Choroid plexus epithelial cell (primary cell): ENCODE data around the gene DNAH10.

ENCODE experiments used
- DNase-seq: peaks from one replicate; pipeline ENCODE4 v3.0.0-alpha.2; 2010; ENCODE audit warnings: low read depth
- H3K4me3 ChIP-seq: 2 replicates; pipeline ENCODE4 v1.5.1; 2011; ENCODE audit warnings: low read depth, mild to moderate bottlenecking, control low read depth, low read length, moderate library complexity
- TF ChIP-seq, protein P1 (sequence below): conservative IDR thresholded peaks from 2 replicates; pipeline ENCODE4 v1.5.1; 2011; ENCODE audit warnings: low read depth, mild to moderate bottlenecking, control low read depth, inconsistent platforms, low read length, moderate library complexity

Gene DNAH10

DNA sequence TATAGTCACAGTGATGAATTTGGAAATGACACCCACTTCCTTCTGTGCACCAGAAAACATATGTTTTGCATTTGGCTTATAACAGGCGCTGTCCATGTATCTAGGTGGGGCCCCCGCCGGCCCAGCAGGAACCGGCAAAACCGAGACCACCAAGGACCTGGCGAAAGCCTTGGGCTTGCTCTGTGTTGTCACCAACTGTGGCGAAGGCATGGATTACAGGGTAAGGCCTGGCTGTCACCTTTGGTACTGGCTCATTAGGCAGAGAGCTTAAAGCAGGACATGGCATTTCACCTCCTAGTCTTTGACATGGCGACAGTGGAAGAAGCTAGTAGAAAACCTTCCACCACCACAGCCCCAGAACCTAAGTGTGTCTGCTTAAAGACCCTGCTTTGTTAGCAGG lies 85.8 kb downstream of the DNAH10 start:
- no peak overlapping the region for H3K4me3 ChIP-seq
- no peak for DNase-seq
- TF ChIP-seq, protein P1, sequence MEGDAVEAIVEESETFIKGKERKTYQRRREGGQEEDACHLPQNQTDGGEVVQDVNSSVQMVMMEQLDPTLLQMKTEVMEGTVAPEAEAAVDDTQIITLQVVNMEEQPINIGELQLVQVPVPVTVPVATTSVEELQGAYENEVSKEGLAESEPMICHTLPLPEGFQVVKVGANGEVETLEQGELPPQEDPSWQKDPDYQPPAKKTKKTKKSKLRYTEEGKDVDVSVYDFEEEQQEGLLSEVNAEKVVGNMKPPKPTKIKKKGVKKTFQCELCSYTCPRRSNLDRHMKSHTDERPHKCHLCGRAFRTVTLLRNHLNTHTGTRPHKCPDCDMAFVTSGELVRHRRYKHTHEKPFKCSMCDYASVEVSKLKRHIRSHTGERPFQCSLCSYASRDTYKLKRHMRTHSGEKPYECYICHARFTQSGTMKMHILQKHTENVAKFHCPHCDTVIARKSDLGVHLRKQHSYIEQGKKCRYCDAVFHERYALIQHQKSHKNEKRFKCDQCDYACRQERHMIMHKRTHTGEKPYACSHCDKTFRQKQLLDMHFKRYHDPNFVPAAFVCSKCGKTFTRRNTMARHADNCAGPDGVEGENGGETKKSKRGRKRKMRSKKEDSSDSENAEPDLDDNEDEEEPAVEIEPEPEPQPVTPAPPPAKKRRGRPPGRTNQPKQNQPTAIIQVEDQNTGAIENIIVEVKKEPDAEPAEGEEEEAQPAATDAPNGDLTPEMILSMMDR: no peak

DNA sequence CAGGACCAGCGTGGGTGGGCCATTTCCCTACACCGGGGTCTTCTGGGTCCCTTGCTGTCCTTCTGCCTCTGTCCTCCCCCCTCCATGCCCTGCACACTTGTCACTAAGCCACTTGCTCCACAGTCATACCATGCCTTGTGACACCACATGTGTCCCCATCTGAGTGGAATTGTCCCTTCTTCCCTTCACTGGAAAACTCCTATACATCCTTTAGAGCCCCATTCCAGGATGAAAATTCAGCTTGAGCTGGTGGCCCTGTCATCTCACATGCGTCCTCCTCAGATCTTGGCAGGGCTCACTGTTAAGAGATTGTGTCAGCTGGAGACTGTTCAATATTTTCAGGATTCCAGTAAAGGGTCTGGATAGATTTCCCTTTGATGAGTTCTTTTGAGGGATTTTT lies 87.4 kb downstream of the DNAH10 start:
- no peak overlapping the region for H3K4me3 ChIP-seq
- no peak for DNase-seq
- TF ChIP-seq, protein P1: no peak

DNA sequence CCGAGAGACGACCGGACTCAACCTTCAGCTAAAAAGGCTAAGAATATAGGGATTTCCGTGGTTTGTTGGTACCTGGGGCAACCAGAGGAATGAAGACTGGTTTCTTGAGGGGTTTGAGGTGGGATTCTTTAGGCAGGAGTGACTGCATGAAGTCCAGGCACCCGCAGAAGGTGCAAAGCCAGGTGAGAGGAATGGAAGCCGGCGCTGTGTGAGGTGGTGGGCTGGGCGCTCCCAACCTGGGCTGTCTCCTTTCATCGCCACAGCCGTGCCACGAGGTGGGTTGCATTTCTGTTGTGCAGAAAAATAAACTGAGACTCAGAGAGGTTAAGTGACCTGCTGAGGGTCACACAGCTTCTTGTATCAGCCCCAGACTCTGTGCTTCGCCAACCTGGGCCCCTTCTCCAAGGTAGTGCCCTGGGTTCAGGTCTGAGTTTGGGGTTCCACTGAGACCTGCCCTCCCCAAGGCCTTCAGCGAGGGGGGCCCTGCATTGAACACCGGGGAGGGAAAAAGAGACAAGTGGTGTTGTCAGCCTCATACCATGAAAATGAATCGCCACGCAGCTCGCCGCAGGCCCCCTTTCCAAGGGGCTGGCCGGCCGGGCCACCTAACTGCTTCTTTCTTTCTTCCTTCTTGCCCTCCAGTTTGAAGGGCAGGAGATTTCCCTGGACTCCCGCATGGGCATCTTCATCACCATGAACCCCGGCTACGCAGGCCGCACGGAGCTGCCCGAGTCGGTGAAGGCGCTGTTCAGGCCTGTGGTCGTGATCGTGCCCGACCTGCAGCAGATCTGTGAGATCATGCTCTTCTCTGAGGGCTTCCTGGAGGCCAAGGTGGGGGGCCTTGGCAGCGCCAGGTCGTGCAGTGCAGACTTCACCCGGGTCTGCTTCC lies 88.4 kb downstream of the DNAH10 start:
- TF ChIP-seq, protein P1: no peak
- no peak for DNase-seq
- no peak overlapping the region for H3K4me3 ChIP-seq

DNA sequence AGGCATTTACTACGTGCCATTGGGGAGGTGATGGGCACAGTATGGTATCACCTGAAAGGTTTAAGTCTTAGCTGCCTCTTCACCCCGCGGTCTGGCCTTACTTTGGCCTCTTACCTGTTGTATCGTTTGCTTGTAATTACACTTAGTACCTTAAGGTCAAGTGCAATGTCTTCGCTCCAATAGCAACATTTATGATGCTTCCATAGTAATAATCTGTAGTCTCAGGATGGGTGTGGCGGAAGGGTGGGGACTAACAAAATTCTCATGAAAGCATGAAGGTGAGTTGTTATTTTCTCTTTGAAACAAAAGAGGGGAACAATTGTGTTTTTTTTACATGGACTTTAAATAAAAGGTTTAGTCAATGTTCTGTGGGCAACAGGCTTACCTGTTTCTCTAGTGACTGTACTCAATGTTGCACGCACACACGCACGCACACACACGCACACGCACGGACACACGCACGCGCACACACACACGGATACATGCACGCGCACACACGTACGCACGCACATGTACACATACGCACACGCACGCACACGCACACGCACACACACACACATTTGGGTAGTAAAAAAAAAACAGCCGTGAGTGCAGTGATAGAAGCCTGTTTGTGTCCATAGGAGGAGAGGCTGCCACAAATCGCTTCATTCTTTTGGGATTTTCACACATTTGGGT lies 91.4 kb downstream of the DNAH10 start:
- DNase-seq: no peak
- no peak overlapping the region for H3K4me3 ChIP-seq
- TF ChIP-seq, protein P1: no peak

DNA sequence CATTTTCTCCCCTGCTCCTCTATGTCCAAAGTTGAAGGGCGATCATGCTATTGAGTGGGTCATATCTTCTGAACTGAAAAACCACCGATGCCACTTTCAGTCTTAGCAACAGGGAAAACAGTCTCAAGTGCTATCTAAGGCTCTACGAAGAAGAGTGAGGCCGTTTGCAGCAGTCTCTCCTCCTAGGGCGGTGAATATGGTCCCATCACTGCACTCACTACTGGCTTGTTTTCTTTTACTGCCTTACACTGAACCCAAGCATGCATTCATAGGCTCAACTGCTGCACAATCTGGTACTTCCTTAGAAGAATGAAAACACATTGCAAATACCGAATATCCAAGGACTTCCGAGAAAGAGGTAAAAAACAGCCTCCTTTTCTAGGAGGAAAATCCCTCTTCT lies 92.1 kb downstream of the DNAH10 start:
- TF ChIP-seq, protein P1: no peak
- DNase-seq: no peak
- no peak overlapping the region for H3K4me3 ChIP-seq

DNA sequence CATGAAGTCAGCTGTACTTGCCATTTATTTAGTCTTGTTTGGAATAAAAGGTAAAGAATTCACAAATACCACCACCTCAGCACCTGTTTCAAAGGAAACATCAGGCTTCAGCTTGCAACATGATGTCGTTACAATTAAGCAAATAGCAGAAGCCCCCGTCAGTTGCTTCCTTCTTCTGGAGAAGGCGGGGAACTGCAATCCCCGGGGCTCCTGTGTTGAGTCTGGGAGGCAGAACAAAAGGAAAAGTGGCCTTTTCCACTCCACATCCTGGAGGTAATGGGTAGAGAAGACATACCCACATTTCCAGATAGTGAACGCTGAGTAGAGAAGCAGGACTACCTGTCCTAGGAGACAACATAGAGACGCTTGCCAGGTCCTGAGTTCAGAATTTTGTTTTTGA lies 92.8 kb downstream of the DNAH10 start:
- TF ChIP-seq, protein P1: no peak
- no peak overlapping the region for H3K4me3 ChIP-seq
- no peak for DNase-seq
